NCI-H1694 (cell line): ENCODE data around the gene NAA16.

Source experiments
- DNase-seq: peaks from one replicate; lab custom pipeline; 2025; lab: John Stamatoyannopoulos, UW

The NAA16 gene

DNA sequence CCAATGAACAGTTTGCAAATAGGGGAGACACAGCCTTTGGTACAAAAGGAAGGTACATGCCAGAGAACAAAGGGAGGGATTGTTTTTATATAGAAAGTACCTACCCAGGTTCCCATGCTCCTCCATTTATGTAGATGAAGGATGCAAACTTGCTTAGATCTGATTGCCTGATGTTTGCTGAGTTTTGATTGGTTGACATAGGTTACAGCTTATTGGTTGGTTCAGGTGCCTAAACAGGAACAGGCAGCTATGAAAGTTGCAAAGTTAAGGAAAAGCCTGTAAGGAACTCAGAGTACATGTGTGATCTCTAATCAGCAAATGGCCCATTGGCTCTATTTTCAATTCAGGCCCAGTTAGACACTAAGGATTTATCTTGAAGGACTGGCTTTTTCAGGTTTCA, 6.5 kb upstream of the NAA16 start:
- no peak for DNase-seq

DNA sequence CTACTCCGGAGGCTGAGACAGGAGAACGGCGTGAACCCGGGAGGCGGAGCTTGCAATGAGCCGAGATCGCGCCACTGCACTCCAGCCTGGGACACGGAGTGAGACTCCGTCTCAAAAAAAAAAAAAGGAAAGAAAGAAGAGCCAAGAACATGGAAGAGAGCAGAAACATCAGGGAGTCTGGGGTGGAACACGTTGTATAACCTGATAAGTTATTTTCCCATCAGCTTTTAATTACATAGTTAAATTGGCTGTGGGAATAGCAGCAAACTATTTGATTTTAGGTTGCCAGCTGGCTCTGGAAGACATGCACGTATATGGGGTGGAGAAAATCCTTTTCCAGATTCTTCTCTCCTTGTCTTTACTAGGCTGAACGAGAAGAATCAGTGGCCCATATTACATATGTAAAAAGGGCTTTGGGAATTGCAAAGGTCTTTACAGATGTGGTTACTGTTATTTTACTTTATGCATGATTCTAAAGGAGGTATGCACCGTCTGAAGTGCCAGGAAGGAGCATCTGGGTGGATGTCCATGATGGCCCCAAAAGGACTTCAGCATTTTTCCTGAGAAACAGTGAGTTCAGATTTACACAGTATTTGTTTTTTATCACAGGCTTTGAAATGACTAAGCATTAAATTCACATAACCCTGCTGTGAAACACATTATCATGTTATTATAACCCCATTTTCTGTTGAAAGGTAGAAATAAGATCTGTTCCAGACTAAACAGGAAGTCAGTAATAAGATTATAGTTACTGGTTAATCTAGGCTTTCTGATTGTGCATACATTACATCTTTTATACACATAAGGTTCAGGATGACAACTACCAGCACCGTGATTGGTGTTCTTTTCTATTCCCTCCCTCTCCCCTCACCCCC, 4.6 kb upstream of the NAA16 start:
- DNase-seq, result no peak

DNA sequence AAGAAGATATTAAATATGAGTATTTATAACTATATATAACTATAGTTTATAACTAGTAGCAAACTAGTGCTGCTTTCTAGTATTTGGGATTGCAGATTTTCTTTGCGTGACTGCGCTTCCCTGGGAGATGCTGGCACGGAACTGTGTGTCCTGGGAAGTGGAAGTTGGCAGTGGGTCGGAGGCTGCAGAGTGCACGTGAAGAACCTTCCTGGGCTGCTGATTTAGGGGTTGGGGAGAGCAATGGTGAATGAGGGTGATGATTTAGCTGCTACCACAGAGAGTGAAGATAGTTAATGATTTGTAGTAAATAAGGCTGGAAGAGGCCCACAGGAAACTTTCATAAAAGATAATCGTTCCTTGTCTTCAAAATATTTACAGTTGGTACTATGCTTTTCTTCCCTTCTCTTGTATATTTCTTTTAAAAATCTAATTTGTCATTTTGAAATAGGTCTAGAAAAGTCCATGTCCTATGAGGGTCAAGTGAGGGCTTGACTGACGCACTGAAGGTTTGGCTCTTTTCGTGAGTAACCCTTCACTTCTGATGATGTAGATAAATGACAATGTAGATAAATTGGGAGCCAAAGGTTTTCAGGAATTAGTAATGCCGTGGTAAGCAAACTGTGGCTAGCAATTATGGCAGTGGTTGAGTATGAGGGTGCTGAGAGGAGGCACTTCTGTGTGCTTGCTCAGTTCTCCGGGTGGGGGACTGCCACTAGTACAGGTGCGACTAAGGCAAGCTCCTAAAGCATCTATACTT, 3.0 kb upstream of the NAA16 start:
- no peak for DNase-seq

- DNase-seq, result no peak
Measured at GRCh38 chr13:41311406-41312175, 524 bp downstream of the NAA16 start.

- no peak for DNase-seq
Measured at GRCh38 chr13:41312176-41312500, 1.1 kb downstream of the NAA16 start.

DNA sequence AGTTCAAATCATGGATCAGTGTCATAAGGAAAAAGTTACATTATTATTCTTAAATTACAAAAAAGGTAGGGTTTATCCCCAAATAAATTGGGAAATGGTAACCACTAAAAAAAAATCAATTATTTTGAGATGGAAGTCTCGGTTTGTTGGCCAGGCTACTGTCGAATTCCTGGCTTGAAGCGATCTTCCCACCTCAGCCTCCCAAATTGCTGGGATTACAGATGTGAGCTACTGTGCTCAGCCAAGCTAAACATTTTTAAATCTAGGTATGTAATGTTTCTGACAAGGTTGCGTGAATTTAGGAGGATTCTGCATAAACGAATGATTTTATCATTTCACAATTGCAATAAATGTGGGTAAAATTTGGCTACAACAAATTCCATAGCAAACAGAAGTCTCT, 2.0 kb downstream of the NAA16 start:
- no peak for DNase-seq

DNA sequence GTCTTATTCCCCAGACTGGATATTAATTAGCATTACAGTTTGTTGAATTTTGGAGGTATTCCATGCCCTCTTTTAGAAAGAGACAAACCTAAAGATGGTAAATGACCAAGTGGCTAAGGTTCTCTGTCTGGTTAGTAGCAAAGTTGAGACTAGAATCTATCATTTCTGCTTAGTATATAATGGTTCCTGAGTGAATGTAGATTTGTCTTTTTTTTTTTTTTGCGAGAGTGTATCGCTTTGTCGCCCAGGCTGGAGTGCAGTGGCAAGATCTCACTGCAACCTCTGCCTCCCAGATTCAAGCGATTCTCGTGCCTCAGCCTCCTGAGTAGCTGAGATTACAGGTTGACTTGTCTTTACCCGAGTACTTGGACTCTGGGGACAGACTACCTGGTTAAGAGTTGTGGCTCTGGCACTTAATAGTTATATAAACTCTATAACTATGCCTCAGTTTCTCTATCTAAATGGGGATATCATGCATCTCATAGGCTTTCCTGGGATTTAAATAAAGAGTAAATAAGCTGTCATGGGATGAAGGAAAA, 2.7 kb downstream of the NAA16 start:
- no peak for DNase-seq

DNA sequence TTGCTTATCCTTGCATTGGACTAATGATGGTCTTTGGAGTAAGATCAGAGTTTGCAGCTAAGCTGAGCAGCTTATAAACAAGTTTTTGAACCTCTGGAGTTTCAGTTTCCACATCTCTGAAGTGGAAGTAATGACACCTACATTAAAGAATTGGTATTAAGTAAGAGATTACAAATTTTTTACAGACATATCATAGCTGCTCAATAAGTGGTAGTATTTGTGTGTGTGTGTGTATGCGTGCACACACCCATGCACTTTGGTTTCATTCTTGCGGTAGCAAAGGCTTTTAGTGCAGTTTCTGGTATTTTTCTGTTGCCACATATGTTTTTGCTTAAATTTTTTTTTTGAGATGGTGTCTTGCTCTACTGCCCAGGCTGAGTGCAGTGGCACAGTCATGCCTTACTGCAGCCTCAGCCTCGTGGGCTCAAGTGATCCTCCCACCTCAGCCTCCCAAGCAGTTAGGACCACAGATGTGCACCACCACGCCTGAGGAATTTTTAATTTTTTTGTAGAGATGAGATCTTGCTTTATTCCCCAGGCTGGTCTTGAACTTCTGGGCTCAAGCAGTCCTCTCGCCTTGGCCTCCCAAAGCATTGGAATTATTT, 4.5 kb downstream of the NAA16 start:
- DNase-seq, result no peak

GRCh38 chr13:41317243-41317642, 6.2 kb downstream of the NAA16 start:
- DNase-seq, result no peak

DNA sequence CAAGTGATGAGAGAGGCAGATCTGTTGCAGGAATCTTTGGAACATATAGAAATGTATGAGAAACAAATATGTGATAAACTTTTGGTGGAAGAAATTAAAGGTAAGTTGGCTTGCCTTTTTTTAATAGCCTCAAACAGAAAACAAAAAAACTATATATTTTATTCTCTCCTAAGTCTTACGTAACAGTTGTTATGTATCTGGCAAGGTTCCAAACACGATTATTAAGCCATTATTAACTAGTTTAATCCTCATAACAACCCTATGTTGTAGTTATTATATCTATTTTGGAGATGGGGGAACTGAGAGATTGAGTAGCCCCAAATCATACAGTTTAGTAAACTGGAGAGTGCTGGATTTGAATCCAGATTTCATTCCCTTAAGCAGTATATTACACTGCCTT, 14.7 kb downstream of the NAA16 start:
- no peak for DNase-seq

DNA sequence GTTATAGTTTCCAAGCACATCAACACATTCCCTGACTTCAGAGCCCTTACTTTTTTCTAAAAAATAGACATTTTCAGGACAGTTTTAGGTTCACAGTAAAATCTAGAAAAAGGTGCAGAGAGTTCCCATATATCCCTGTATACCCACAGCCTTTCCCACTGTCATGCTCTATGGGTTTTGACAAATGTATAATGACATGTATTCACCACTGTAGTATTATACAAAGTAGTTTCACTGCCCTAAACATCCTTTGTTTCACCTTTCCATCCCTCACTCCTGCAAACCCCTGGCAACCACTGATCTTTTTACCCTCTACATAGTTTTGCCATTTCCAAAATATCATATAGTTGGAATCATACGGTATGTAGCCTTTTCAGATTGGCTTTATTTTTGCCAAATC, 15.6 kb downstream of the NAA16 start:
- DNase-seq, result no peak

DNA sequence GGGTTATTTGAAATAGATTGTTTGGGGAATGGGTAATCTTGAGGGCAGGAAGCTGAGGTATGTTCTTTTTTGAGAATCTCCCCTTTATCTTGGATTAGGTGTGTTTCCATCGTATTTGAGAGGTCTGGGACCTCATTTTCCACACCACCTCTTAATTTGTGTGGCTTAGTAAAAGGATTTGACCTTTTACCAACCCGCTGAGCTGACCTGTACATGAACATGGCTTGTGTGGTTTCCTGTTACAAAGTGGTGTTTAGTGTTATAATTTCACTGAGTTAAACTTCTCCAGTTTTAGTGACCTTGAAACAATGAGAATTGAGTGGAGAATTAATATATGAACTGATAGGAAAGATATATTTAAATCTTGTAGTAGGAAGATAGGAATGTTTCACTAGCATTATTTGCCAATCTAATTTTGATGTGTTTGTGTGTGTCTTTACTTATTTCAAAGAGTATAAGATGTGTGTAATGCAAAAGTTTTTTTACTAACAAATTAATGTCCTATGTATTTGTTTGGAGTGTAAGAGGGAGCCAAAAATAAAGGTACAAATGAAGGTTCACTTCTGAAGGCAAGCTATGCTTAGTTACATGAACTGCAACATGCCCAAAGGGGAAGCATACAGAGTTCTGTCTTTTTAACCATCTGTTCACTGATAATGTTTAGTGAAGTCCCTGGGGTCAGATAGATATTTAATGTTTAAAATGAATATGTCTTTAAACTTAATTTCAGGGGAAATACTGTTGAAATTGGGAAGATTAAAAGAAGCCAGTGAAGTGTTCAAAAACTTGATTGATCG, 17.1 kb downstream of the NAA16 start:
- no peak for DNase-seq

GRCh38 chr13:41332829-41333228, 21.8 kb downstream of the NAA16 start:
- no peak for DNase-seq

DNA sequence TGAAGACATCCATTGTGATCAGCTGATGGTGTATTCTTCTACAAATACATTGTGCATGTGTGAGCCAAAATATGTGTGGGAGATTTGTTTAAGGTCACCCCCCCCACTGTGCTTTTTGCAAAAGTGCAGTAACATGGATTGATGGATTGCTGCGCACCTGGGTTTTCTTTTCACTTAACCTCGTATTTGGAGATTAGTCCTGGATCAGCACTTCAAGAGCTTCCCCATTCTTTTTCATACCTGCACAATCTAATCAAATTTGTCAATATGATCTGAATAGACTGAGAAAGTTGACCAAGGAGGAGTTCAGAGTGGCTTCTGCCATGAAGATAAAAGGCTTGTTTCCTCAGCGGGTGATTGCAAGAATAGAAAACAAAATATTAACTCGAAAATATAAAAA, 23.7 kb downstream of the NAA16 start:
- no peak for DNase-seq

DNA sequence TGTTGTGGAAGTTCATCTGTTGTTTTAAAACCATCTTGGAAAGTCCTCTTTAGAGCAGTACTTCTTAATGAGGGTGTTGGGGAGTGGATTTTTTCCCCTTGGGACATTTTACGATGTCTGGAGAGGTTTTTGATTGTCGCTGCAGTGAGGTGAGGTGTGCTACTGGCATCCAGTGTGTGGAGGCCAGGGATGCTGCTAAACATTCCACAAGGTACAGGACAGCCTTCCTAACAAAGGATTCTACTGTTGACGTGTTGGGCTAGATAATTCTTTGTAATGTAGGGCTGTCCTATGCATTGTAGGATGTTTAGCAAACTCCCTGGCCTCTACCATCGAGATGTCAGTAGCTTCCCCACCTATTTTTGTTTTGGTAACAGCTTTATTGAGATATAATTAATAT, 33.3 kb downstream of the NAA16 start:
- no peak for DNase-seq

GRCh38 chr13:41345165-41345913, 34.3 kb downstream of the NAA16 start:
- DNase-seq, result no peak

DNA sequence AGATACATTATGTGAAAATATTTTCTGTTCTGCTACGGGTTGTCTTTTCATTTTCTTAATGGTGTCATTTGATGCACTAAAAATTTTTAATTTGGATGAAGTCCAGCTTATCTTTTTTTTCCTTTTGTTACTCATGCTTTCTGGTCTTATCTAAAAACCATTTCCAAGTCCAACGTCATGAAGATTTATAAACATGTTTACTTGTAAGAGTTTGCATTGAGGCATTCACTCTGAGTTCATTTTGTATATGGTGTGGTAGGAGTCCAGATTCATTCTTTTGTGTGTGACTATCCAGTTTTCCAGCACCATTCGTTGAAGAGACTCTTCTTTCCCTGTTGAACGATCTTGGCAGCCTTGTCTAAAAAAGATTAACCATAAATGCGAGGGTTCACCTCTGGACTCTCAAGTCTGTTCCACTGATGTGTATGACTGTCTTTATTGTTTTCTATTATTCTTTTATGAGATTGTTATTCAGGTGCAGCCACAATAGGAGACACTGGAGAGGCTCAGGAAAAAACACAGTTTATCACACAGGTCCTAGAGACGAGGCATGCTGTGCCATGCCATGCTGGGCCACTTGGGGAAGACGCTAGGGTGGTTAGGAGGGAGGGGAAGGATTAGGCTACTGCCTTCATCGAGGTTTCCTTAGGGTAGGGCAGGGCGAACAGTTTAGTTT, 35.0 kb downstream of the NAA16 start:
- no peak for DNase-seq

DNA sequence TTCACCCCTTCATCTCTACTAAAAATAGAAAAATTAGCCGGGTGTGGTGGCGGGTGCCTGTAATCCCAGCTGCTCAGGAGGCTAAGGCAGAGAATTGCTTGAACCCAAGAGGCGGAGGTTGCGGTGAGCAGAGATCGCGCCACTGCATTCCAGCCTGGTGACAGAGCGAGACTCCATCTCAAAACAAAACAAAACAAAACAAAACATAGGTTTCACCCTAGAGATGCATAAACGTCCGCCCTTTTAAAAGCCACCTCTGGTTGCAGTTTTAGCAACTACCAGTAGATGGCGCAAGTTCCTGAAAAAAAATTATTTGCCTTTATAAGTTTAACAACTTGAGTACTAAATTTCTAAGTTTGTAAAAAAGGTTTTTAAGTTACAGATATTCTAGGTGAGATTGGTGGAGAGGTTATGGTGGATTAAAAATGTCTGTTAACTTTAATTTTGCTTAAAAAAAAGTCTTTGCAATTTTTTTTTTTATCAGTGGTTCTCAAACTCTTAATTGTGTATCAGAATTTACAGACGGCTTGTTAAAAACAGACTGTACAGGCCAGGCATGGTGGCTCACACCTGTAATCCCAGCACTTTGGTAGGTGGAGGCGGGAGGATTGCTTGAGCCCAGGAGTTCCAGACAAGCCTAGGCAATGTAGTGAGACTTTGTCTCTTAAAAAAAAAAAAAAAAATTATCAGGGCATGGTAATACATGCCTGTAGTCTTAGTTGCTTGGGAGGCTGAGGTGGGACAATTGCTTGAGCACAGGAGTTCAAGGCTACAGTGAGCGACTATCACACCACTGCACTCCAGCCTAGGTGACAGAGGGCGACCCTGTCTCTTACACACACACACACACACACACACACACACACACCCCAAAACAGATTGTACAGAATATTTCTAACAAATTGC, 42.1 kb downstream of the NAA16 start:
- DNase-seq, result no peak

DNA sequence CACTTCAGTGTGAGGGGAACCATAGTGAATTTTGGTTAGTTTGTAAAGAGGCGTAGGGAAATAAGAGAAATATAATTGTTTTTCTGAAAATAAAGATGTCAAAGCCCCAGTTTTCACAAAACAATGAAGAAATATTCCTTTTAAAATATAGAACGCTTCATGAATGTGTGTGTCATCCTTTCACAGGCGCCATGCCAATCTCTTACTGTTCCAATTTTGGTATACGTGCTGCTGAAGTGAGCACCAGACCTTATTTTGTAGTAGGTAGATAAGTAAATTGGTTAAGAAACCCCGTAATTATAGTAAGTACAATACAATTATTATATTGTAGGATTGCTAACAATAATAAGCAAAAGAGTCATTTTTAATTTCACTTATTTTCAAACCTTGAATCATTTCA, 43.3 kb downstream of the NAA16 start:
- DNase-seq, result no peak
